Sigmoid colon (tissue), 7 donors: ENCODE measurements around the gene TTN. TPM values are rescaled to one million over a fixed set of nuclear protein-coding genes. Genes with fewer than 3 reads are reported as not detected.

Source experiments
- DNase-seq: peaks from one replicate; pipeline ENCODE4 v3.0.0-alpha.2; 2019
- H3K27ac ChIP-seq, 4 donors: fragments of 200-600 bp; sonication (generic); one replicate each; pipeline ENCODE4 v1.5.1; 2016 to 2019; ENCODE audit warnings: mild to moderate bottlenecking in 1 of 4
- H3K27me3 ChIP-seq, 3 donors: fragments of 200-600 bp; sonication (generic); one replicate each; pipeline ENCODE4 v1.5.1; 2019; ENCODE audit warnings: mild to moderate bottlenecking in 1 of 3
- H3K36me3 ChIP-seq, 4 donors: fragments of 200-600 bp; sonication (generic); one replicate each; pipeline ENCODE4 v1.5.1; 2016 to 2019
- H3K4me1 ChIP-seq, 4 donors: fragments of 200-600 bp; sonication (generic); one replicate each; pipeline ENCODE4 v1.5.1; 2017 to 2019
- H3K4me3 ChIP-seq, 4 donors: fragments of 200-600 bp; sonication (generic); one replicate each; pipeline ENCODE4 v1.5.1; 2017 to 2019; ENCODE audit warnings: mild to moderate bottlenecking in 2 of 4, moderate library complexity in 1 of 4
- H3K9me3 ChIP-seq, 4 donors: fragments of 200-600 bp in 3 of 4; sonication (generic) in 3 of 4; one replicate each; pipeline versions ENCODE4 v1.5.1 to v1.6.1; 2013 to 2019
- EP300 ChIP-seq, 4 donors: sonication (generic); formaldehyde crosslinking; IDR thresholded peaks; one replicate each; pipeline ENCODE4 v1.6.1; 2017; ENCODE audit warnings: antibody characterized with exemption in 4 of 4
- POLR2A ChIP-seq, 2 donors: fragments of 450-650 bp; IDR thresholded peaks; one replicate each; pipeline ENCODE4 v1.6.1; 2016; ENCODE audit warnings: antibody characterized with exemption in 2 of 2, mild to moderate bottlenecking in 2 of 2, moderate library complexity in 2 of 2
- POLR2AphosphoS5 ChIP-seq, 4 donors: sonication (generic); formaldehyde crosslinking; IDR thresholded peaks; one replicate each; pipeline ENCODE4 v1.6.1; 2017; ENCODE audit warnings: antibody characterized with exemption in 4 of 4
- WGBS, 2 donors: extraction: QIAGEN DNeasy Blood & Tissue Kit; methylation state at CpG; one replicate each; pipeline ENCODE4 v1.1.7; 2013; 5-methylcytosine and 5-hydroxymethylcytosine counted together
- intact Hi-C: fragments of 100-400 bp; cut with DNase I; formaldehyde crosslinking; loops from one replicate; pipeline ENCODE4 v1.15.1; 2023
- polyA plus RNA-seq, 3 donors: library from polyadenylated mRNA; stranded (reverse); fragments of 200-250 nt; gene quantifications; one replicate each; pipeline ENCODE4 v1.2.3, GENCODE V29; 2013
- total RNA-seq, 4 donors: library from RNA; depleted of rRNA; stranded (reverse); fragments of >200 nt; gene quantifications; one replicate each; pipeline ENCODE4 v1.1.0, GENCODE V29; 2016
- TF ChIP-seq, protein P1 (sequence below), 4 experiments: fragments of 450-650 bp in 3 of 4; fragments of 200-600 bp in 1 of 4; IDR thresholded peaks; one replicate each; pipeline ENCODE4 v1.5.1; 2016 to 2019; ENCODE audit warnings: antibody characterized with exemption in 4 of 4, mild to moderate bottlenecking in 3 of 4, moderate library complexity in 2 of 4
- donor health status: healthy with polysubstance abuse.
- donor health status: Bipolar disorder and iron deficiency.
- donor health status: healthy.

The TTN gene
- total and polyA plus RNA-seq, 7 donors, result under 0.01 to 20.2 (median 6.7) TPM

DNA sequence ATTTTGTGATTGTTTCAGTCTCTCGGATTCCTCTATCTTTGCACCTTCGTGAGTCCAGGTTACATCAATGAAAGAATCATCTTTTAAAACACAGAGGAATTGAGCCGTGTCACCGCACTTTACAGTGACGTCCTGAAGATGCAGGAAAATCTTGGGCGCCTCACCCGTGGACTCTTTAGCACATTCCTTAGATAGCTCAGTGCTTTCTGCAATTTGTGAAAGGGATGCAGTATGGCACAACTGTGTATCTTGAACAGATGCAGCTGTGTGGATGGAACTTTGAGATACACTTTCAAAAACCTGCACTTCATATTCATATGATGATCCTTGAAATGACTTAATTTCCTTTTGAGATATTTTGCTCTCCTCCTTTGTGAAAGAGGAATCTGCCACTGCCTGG is 50.9 kb downstream of the TTN start:
- Histone ChIP-seq H3K4me1 (no peaks in the 10 kb centered on the region), H3K4me3 (no peak overlapping the region), H3K9me3 (no peaks in the 10 kb centered on the region), H3K27ac (no peak overlapping the region), H3K36me3 (no peaks in the 10 kb centered on the region), H3K27me3 (no peaks in the 10 kb centered on the region)
- 89 to 93% methylated on average over 7 of the region's 7 CpGs for WGBS, 2 donors
- no peak for DNase-seq
- TF ChIP-seq POLR2AphosphoS5 (IDR thresholded peaks at IDR 0.05) (no peak), EP300 (IDR thresholded peaks at IDR 0.05) (no peak), POLR2A (IDR thresholded peaks at IDR 0.05) (no peak)
- TF ChIP-seq, protein P1, sequence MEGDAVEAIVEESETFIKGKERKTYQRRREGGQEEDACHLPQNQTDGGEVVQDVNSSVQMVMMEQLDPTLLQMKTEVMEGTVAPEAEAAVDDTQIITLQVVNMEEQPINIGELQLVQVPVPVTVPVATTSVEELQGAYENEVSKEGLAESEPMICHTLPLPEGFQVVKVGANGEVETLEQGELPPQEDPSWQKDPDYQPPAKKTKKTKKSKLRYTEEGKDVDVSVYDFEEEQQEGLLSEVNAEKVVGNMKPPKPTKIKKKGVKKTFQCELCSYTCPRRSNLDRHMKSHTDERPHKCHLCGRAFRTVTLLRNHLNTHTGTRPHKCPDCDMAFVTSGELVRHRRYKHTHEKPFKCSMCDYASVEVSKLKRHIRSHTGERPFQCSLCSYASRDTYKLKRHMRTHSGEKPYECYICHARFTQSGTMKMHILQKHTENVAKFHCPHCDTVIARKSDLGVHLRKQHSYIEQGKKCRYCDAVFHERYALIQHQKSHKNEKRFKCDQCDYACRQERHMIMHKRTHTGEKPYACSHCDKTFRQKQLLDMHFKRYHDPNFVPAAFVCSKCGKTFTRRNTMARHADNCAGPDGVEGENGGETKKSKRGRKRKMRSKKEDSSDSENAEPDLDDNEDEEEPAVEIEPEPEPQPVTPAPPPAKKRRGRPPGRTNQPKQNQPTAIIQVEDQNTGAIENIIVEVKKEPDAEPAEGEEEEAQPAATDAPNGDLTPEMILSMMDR (IDR thresholded peaks at IDR 0.05), result no peak
- intact Hi-C loops, result no loop called here

GRCh38 chr2:178747767-178748166 is 59.5 kb downstream of the TTN start:
- no peak for DNase-seq
- Histone ChIP-seq H3K4me1 (no peaks in the 10 kb centered on the region), H3K36me3 (no peaks in the 10 kb centered on the region), H3K27ac (no peak overlapping the region), H3K27me3 (no peaks in the 10 kb centered on the region), H3K4me3 (no peak overlapping the region), H3K9me3 (no peaks in the 10 kb centered on the region)
- TF ChIP-seq POLR2AphosphoS5 (IDR thresholded peaks at IDR 0.05) (no peak), EP300 (IDR thresholded peaks at IDR 0.05) (no peak), POLR2A (IDR thresholded peaks at IDR 0.05) (no peak)
- TF ChIP-seq, protein P1 (IDR thresholded peaks at IDR 0.05), result no peak
- intact Hi-C loops, result no loop called here

GRCh38 chr2:178734518-178734917 is 72.7 kb downstream of the TTN start:
- DNase-seq, result no peak
- intact Hi-C loops, result no loop called here
- 86 to 93% methylated on average over 4 of the region's 4 CpGs for WGBS, 2 donors

DNA sequence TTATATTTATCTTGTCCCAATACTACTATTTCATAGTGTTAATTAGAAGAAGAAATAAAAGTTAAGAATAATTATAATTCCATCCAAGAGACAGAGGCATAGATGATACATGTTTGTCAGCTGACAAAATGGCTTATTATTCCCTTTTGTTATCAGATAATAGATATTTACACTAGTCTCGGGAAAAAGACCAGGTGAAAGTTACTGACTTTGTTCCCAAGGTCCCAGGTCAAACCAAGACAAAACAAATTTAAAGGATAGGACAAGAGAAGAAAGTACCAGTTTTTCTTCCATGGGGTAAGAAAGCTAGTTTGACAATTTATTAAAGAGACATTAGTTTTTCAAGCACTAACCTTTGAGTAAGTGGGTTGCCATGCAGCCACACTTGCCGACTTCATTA is 73.2 kb downstream of the TTN start:
- no peak overlapping the region for H3K27ac ChIP-seq
- no peaks in the 10 kb centered on the region for H3K27me3 ChIP-seq
- TF ChIP-seq EP300 (IDR thresholded peaks at IDR 0.05) (no peak), POLR2AphosphoS5 (IDR thresholded peaks at IDR 0.05) (no peak), POLR2A (IDR thresholded peaks at IDR 0.05) (no peak)
- TF ChIP-seq, protein P1 (IDR thresholded peaks at IDR 0.05), result no peak
- H3K4me3 ChIP-seq, result no peak overlapping the region
- WGBS, 2 donors, result 59 to 83% methylated on average over 2 of the region's 2 CpGs
- intact Hi-C loops, result no loop called here
- no peaks in the 10 kb centered on the region for H3K4me1 ChIP-seq
- H3K36me3 ChIP-seq, result no peaks in the 10 kb centered on the region
- peaks cover 0 to 3% (median 1%) of the 10 kb centered on the region in 4 donors for H3K9me3 ChIP-seq
- DNase-seq, result no peak

More at GRCh38 chr2:178734518-178734917, 72.7 kb downstream of the TTN start:
- Histone ChIP-seq H3K4me3 (no peak overlapping the region), H3K9me3 (peaks cover 0 to 3% (median 1%) of the 10 kb centered on the region in 4 donors), H3K27ac (no peak overlapping the region), H3K4me1 (no peaks in the 10 kb centered on the region), H3K27me3 (no peaks in the 10 kb centered on the region), H3K36me3 (no peaks in the 10 kb centered on the region)
- TF ChIP-seq POLR2AphosphoS5 (IDR thresholded peaks at IDR 0.05) (no peak), POLR2A (IDR thresholded peaks at IDR 0.05) (no peak), EP300 (IDR thresholded peaks at IDR 0.05) (no peak)
- TF ChIP-seq, protein P1 (IDR thresholded peaks at IDR 0.05), result no peak

- TF ChIP-seq POLR2A (IDR thresholded peaks at IDR 0.05) (no peak), EP300 (IDR thresholded peaks at IDR 0.05) (no peak), POLR2AphosphoS5 (IDR thresholded peaks at IDR 0.05) (no peak)
- Histone ChIP-seq H3K27ac (no peak overlapping the region), H3K4me3 (no peak overlapping the region), H3K27me3 (no peaks in the 10 kb centered on the region), H3K36me3 (no peaks in the 10 kb centered on the region), H3K9me3 (peaks cover 0 to 3% (median 1%) of the 10 kb centered on the region in 4 donors), H3K4me1 (no peaks in the 10 kb centered on the region)
- intact Hi-C loops, result no loop called here
- DNase-seq, result no peak
- WGBS, 2 donors, result 94% methylated on average over 3 of the region's 3 CpGs
Observed at GRCh38 chr2:178732913-178733312, 74.3 kb downstream of the TTN start.
